Measurements from ENCODE around the gene C1GALT1C1.
"Not testable (repeated sequence)": the region's sequence is repeated elsewhere in the genome, so short reads cannot be mapped to it uniquely, and the experiment has no call there.

The C1GALT1C1 gene

GRCh38 chrX:120629667-120630537, at the start of gene C1GALT1C1:
TSS of gene C1GALT1C1 (minus strand) at chrX:120630054. CDS start at chrX:120627166, 2,888 bp downstream.
- DNase-seq (ENCODE audit: low read depth in 2 of 2) = peak; percentile 81 to 86

GRCh38 chrX:120677004-120677652, 47.3 kb upstream of the C1GALT1C1 start:
- no peak for DNase-seq (ENCODE audit: low read depth in 2 of 2)

GRCh38 chrX:120672841-120673530, 43.1 kb upstream of the C1GALT1C1 start:
- DNase-seq (ENCODE audit: low read depth in 2 of 2) = no peak

GRCh38 chrX:120672389-120672788, 42.5 kb upstream of the C1GALT1C1 start:
- no peak for DNase-seq (ENCODE audit: low read depth in 2 of 2)

- DNase-seq (ENCODE audit: low read depth in 2 of 2) = no peak
Observed at GRCh38 chrX:120671963-120672362, 42.1 kb upstream of the C1GALT1C1 start.

GRCh38 chrX:120668357-120668756, 38.5 kb upstream of the C1GALT1C1 start:
- DNase-seq (ENCODE audit: low read depth in 2 of 2) = no peak

- DNase-seq (ENCODE audit: low read depth in 2 of 2) = not testable (repeated sequence)
Observed at GRCh38 chrX:120664535-120664934, 34.7 kb upstream of the C1GALT1C1 start.

- DNase-seq (ENCODE audit: low read depth in 2 of 2) = no peak
Observed at GRCh38 chrX:120664081-120664480, 34.2 kb upstream of the C1GALT1C1 start.

- no peak for DNase-seq (ENCODE audit: low read depth in 2 of 2)
Observed at GRCh38 chrX:120662662-120663061, 32.8 kb upstream of the C1GALT1C1 start.

GRCh38 chrX:120660637-120661036, 30.8 kb upstream of the C1GALT1C1 start:
- DNase-seq (ENCODE audit: low read depth in 2 of 2) = no peak

GRCh38 chrX:120653000-120653399, 23.1 kb upstream of the C1GALT1C1 start:
- DNase-seq (ENCODE audit: low read depth in 2 of 2) = no peak

- DNase-seq (ENCODE audit: low read depth in 2 of 2) = not testable (repeated sequence)
Observed at GRCh38 chrX:120652256-120652655, 22.4 kb upstream of the C1GALT1C1 start.

- DNase-seq (ENCODE audit: low read depth in 2 of 2) = no peak
Observed at GRCh38 chrX:120647127-120647526, 17.3 kb upstream of the C1GALT1C1 start.

GRCh38 chrX:120642871-120643270, 13.0 kb upstream of the C1GALT1C1 start:
- DNase-seq (ENCODE audit: low read depth in 2 of 2) = no peak

GRCh38 chrX:120638619-120639018, 8.8 kb upstream of the C1GALT1C1 start:
- no peak for DNase-seq (ENCODE audit: low read depth in 2 of 2)

GRCh38 chrX:120625371-120625770, 4.5 kb downstream of the C1GALT1C1 start:
- no peak for DNase-seq (ENCODE audit: low read depth in 2 of 2)

- no peak for DNase-seq (ENCODE audit: low read depth in 2 of 2)
Observed at GRCh38 chrX:120617996-120618630, 11.7 kb downstream of the C1GALT1C1 start.

GRCh38 chrX:120614816-120615215, 15.0 kb downstream of the C1GALT1C1 start:
- no peak for DNase-seq (ENCODE audit: low read depth in 2 of 2)

GRCh38 chrX:120612086-120612485, 17.8 kb downstream of the C1GALT1C1 start:
- no peak for DNase-seq (ENCODE audit: low read depth in 2 of 2)

GRCh38 chrX:120604361-120604782, 25.5 kb downstream of the C1GALT1C1 start:
- DNase-seq (ENCODE audit: low read depth in 2 of 2) = no peak

- peak; percentile 58 to 73 for DNase-seq (ENCODE audit: low read depth in 2 of 2)
Observed at GRCh38 chrX:120603707-120604360, 26.0 kb downstream of the C1GALT1C1 start, which contains the start of gene MCTS1. TSS of gene MCTS1 (plus strand) at chrX:120604101. CDS start at chrX:120604237, 136 bp downstream.
